Endometrial microvascular endothelial cells (primary cell): ENCODE measurements around the gene BEST2. TPM values are rescaled to one million over a fixed set of nuclear protein-coding genes. Genes with fewer than 3 reads are reported as not detected.

Experiments
- in situ Hi-C: cut with HindIII; loops from 2 replicates; pipeline ENCODE4 v1.10.0; 2017; ENCODE audit warnings: low sequenced_read_pairs, low pct_unique_long_range_greater_than_20kb; ENCODE audit errors: inconsistent ontology term
- total RNA-seq: library from RNA; depleted of rRNA; stranded (reverse); fragments of >200 nt; gene quantifications from one replicate; pipeline ENCODE4 v1.2.3, GENCODE V29; 2015; ENCODE audit errors: inconsistent ontology term

The BEST2 gene
- total RNA-seq, 1 donor from 2014 or later = not detected

DNA sequence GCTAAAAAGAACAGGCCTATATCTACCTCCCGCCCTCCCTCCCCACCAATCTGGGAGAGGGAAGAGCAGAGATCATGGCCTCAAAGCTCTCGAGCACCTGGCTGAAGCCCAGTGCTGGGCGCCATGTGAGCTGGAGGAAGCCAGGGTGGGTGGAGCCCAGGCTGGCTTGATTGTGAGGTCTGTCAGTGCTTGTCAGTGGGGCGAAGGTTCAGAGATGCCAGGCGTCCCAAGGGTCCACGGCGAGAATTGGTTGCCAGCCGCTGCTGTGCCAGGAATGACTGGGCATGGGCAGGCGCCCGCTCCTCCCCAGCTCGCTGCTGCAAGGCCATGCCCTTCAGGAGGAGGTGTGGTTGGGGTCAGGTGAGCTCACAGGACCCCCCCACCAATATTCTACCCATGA lies 11.5 kb downstream of the BEST2 start:
- in situ Hi-C loops = no loop called here

DNA sequence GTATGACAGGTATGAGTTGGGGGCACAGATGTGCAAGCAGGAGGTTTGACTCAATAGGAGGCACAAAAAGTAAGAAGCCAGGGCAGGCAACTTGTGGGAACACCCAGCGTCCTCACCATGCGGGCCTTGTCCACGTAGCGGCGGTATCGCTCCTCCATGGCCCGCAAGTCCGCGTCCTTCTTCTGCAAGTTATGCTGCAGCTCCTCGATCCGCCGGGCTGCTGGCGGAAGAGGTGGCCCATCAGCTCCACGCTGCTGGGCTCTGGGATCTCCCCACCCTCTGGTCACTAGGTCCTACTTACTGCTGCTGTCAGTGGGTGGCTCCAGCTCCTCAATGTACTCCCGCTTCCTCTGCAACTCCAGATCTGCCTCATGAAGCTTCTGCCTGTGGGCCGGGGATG lies 13.1 kb downstream of the BEST2 start:
- in situ Hi-C loops = no loop called here

GRCh38 chr19:12766051-12766521 lies 14.5 kb downstream of the BEST2 start:
- in situ Hi-C loops = no loop called here

DNA sequence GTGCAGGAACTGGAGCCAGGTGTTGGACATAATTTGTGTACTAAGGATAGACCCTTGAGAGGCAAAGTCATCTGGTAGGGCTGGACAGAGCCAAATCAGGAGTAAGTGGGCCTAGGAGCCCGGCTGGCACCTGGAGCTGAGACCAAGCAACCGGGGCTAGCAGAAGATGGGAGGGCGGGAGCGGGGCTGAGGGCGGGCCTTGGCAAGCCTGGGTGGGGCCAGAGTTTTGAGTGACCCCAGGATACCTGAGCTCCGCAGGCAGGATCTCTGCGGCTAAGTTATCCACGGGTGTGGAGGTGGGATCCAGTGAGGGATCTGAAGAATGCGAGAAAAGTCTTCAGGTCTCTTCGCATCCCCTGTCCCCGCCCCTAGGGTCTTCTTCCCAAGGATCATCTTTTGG lies 15.6 kb downstream of the BEST2 start:
- in situ Hi-C loops = no loop called here

GRCh38 chr19:12767666-12768065 lies 16.1 kb downstream of the BEST2 start:
- in situ Hi-C loops = no loop called here

DNA sequence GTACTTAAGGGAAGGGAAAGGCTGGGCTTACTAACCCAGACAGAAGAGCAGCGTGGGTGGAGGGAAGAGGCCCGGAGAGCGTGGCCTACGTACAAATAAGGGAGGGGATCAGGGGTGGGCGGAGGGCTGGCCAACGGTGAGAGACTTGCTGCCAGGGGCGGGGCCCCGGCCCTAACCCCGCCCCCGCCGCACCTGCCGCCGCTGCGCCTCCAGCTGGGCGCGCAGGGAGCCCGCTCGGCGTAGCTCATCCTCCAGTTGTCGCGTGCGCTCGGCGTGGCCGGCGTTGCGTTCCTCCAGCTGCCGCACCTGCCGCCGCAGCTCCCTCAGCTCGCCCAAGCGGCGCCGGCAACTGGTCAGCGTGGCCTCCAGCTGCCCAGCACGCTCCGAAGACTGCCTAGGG lies 18.1 kb downstream of the BEST2 start:
- in situ Hi-C loops = no loop called here

- in situ Hi-C loops = no loop called here
Observed at GRCh38 chr19:12770922-12771321, 19.3 kb downstream of the BEST2 start.

GRCh38 chr19:12772323-12772722 lies 20.7 kb downstream of the BEST2 start:
- in situ Hi-C loops = no loop called here

DNA sequence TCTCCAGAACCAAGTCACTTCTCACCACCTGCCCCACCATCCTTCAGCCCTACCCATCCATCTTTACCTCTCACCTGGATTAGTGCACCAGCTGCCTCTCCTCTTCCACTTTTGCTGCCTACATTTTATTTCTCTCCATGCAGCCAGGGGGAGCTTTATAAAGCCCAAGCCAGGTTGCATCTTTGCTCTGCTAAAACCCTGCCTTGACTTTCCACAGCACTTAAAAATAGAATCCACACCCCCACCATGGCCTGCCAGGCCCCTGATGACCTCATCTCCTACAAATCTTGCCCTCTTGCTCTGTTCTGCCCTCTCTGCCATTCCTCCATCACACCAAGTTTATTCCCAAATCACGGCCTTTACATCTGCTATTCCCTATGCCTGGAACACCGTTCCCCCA lies 22.0 kb downstream of the BEST2 start:
- in situ Hi-C loops = no loop called here

GRCh38 chr19:12774588-12775555 lies 23.3 kb downstream of the BEST2 start, which contains the start of gene HOOK2:
Gene HOOK2, minus strand, starts transcription at chr19:12775552. Its CDS starts 103 bp downstream, at chr19:12775449.
- in situ Hi-C loops = no loop called here

GRCh38 chr19:12777217-12778016 lies 25.8 kb downstream of the BEST2 start:
- in situ Hi-C loops = no loop called here

GRCh38 chr19:12778017-12778904 lies 26.7 kb downstream of the BEST2 start:
- in situ Hi-C loops = no loop called here

- in situ Hi-C loops = no loop called here
Observed at GRCh38 chr19:12778905-12779161, 27.2 kb downstream of the BEST2 start.

DNA sequence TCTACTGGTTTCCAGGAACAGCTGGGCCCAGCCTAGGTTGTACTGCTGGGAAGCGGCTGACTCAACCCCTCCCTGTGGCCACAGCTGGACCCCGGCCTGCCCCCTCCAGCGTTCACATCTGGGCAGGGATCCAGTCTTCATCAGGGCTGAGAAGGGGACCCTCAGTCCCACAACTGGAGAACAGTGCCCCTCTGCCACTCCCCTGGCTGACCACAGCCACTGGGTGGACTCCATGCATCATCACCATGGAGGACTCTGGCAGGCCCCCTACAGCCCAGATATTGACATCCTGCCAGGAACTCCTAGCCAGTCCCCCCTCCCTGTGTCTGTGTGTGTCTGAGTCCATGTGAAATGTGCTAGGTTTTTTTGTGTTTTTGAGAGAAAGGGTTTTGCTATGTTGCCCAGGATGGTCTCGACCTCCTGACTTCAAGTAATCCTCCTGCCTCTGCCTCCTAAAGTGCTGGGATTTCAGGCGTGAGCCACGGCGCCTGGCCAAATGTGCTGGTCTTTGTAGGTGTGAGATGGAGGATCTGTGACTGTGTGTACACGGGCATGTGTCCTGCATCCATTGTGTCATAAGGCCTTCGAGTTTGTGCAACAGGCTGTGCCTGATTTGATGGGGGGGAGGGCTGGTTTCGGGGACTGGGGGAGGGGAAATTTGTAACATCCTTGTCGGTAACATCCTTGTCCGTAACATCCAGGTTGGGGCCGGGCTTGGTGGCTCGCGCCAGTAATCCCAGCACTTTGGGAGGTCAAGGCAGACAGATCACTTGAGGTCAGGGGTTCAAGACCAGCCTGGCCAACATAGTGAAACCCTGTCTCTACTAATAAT lies 27.8 kb downstream of the BEST2 start:
- in situ Hi-C loops = no loop called here

DNA sequence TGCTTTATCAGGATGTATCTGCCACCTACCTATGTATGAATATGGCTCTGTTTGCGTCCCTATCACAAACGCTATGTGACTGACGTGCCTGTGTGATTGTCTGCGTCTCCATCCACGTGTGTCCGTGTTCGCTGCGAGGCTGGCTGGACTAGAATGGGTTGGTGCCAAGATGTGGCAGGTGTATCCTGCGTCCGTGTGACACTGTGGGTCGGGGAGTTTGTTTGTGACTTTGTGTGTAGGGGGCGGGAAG lies 30.5 kb downstream of the BEST2 start:
- in situ Hi-C loops = no loop called here

GRCh38 chr19:12782424-12783290 lies 31.1 kb downstream of the BEST2 start:
- in situ Hi-C loops = no loop called here

GRCh38 chr19:12783291-12783848 lies 31.8 kb downstream of the BEST2 start:
- in situ Hi-C loops = no loop called here
